HG02970 (cell line): Measurements from ENCODE around the gene COPS7B.
"Not testable (repeated sequence)": the region's sequence is repeated elsewhere in the genome, so short reads cannot be mapped to it uniquely, and the experiment has no call there.

Source experiments
- ATAC-seq: cut with Tn5 transposase; IDR thresholded peaks from one replicate; pipeline ENCODE4 v1.9.1; 2021; ENCODE audit warnings: mild to moderate bottlenecking, moderate library complexity, moderate number of reproducible peaks; ENCODE audit not compliant: unreplicated experiment, low FRiP score

COPS7B gene

DNA sequence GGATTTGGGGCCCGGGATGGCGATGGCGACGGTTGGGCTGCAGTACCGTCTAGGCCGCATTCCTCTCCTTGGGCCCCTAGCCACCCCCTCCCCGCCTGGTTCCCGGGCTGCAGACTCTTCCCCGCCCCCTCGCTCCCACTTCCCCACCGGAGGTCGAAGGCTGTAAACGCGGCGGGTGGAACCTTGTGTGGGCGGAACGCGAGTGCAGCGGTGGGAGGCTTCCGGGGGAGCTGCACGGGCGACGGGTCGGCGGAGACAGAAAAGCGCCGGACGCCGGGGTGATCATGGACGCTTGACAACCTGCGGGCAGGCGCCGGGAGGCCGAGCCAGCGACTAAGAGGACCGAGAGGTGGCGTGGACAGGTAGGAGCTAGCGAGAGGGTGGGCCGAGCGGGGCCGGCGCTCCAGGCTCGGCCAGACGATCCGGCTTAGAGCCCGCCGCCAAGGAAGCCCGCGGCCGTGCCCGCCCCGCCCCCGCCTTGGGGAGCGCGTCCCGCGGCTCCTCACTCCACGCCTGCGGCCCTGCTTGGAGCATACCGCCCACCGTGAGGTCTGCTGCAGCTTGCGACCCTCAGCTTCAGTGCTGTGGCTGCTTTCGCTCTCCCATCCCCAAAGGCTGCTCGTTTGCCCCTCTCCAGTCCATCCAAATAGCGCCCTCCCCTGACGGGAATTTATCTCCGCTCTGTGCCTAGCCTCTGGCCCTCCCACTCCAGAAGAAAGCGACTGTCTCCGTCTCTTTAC, at the start of gene COPS7B:
COPS7B (plus strand) TSS at position 269 of the 740 bp plus-strand sequence. CDS start 2,126 bp downstream, outside the sequence.
- peak; percentile 53 for ATAC-seq

DNA sequence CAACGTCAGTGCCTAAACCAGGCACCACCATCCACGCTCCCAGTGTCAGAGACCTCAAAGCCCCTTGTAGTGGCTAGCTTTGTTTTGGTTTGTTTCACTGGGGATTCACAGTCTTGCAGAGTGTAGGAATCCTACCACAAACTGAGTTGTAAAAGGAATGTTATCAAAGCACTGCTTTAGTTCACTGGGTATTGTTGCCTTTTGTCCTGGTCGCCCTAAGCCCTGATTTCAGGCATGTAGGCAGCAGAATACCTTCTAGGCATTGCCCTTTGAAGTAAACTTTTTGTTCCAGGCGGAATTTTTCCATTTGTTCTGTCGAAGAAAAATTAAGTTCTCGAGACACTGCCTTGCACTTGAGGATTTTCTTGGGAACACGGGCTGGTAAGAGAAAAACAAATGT, 48.5 kb upstream of the COPS7B start:
- no peak for ATAC-seq

DNA sequence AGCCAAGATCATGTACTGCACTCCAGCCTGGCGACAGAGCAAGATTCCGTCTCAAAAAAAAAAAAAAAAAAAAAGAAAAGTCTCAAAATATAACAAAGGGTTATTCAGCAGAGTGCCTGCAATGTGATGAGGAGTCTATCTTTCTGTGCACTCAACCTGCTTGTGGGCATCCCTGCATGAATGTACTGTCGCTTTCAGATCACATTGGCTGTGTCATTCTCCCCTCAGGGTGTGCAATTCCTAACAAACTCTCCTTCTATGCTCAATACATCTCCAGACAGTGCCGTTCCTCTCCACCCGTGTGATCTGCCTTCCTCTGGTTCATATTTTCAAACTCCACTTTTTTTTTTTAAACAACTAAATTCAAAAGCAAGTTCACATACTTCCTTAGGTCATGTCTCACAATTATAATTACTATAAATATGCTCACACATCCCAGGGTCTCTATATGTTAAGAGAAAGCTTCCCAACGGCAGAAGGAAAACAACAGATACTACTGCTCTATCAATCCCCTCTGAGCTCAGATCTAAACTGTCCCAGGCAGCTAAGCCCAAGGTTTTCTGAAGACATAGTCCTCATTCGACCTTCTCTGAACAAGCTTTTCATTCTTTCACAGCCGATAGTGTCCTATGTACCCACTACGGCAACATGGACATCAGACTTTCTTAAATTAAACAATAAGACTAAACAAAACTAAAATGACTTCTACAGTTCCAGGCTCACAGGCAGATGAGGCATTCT, 42.7 kb upstream of the COPS7B start:
- ATAC-seq = no peak

DNA sequence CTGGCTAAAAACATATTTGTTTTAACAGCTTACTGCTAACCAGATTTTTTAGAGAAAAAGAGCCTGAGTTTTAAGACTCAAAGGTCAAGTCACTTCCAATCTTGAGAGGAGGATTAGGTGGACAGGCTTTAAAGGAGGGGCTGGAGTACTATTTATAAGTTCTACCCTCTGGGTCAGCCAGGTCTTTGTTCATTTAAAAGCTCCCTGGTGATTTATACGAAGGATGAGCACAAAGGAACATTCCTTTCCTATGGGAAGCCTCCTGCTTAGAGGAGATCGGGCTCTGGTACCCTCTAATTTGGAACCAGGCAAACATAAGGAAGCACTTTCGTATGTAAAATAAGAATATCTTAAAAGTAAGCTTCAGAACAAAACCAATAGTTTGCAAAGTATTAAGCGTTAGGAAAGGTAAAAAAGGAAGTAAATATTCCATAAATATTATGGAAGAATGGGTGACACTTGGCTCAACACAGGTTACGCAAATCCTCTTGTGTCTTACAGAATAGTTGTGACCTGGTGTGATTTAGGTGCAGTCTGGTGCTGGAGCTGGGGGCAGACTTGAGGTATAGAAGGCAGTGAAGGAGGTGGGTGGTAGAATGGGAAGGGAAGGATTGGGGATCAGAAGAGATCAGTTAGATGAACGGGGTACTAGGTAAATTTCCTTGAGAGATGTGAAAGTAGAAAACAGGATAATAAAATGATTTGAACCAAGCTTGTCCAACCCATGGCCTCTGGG, 40.8 kb upstream of the COPS7B start:
- no peak for ATAC-seq

DNA sequence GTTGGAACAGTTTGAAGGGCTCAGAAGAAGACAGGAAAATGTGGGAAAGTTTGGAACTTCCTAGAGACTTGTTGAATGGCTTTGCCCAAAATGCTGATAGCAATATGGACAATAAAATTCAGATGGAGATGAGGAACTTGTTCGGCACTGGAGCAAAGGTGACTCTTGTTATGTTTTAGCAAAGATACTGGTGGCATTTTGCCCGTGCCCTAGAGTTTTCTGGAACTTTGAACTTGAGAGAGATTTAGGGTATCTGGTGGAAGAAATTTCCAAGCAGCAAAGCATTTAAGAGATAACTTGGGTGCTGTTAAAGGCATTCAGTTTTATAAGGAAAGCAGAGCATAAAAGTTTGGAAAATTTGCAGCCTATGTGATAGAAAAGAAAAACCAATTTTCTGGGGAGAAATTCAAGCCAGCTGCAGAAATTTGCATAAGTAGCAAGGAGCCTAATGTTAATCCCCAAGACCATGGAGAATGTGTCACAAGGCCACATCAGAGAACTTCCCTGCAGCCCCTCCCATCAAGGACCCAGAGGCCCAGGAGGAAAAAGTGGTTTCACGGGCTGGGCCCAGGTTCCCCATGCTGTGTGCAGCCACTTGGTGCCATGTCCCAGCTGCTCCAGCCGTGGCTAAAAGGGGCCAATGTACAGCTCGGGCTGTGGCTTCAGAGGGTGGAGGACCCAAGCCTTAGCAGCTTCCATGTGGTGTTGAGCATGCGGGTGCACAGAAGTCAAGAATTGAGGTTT, 37.9 kb upstream of the COPS7B start:
- not testable (repeated sequence) for ATAC-seq

DNA sequence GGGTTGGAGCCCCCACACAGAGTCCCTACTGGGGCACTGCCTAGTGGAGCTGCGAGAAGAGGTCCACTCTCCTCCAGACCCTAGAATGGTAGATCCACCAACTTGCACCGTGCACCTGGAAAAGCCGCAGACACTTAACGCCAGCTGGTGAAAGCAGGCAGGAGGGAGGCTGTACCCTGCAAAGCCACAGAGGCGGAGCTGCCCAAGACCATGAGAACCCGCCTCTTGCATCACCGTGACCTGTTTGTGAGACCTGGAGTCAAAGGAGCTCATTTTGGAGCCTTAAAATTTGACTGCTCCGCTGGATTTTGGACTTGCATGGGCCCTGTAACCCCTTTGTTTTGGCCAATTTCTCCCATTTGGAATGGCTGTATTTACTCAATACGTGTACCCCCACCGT, 37.2 kb upstream of the COPS7B start:
- ATAC-seq = not testable (repeated sequence)

DNA sequence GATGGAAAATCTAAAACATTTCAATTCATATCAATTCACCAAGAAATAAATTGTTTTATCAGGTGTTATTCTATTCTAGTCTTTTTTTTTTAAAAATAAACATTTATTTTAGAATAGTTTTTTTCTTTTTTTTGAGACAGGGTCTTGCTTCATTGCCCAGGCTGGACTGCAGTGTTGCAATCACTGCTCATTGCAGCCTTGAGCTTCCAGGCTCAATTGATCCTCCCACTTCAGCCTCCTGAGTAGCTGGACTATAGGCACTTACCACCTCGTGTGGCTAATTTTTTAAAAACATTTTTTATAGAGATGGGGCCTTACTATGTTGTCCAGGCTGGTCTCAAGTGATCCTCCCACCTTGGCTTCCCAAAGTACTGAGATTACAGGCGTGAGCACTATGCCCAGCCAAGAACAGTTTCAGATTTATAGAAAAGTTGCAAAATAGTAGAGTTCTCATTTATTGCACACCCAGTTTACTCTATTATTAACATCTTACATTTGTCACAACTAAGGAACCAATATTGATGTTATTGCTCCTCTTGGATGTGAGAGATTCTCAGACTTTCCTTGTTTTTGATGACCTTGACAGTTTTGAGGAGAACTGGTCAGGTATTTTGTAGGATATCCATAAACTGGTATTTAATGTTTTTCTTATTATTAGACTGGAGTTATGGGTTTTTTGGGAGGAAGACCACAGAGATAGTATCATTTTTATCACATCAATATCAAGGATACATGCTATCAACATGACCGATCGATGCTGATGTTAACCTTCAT, 35.0 kb upstream of the COPS7B start:
- no peak for ATAC-seq

DNA sequence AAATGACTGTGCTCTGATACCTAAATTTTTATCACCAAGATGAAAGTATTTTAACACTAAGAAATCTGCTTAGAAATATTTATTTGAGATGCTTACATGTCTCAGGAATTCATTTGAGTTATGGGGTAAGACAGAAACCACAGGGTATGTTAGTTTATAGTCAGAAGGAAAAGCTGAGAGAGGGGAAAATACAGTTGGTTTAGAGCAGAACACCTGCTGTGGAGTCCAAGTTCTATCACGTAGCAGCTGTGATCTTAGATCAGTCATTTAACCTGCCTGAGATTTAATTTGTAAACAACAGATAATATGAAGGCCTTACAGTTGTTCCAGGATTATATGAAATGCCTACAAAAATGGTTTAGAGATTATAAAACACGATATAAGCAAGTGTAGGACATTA, 34.2 kb upstream of the COPS7B start:
- no peak for ATAC-seq

DNA sequence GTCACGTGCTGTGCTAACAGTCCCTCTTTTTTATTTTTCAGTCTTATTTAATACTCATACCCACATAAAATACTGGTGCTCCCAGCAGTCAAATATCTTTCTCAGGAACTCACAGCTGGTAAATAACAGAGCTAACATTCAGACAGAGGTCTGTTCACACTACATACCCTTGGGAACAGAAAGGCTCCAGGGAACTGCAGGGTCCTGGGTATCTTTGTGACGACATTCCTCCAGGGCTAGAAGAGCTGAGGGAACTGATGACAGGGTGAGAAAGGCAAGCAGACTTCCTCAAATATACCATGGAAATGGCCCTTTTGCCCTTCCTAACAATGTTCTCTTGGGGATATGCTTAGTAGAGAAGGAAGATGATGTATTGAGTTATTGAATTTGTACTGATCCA, 24.5 kb upstream of the COPS7B start:
- no peak for ATAC-seq

DNA sequence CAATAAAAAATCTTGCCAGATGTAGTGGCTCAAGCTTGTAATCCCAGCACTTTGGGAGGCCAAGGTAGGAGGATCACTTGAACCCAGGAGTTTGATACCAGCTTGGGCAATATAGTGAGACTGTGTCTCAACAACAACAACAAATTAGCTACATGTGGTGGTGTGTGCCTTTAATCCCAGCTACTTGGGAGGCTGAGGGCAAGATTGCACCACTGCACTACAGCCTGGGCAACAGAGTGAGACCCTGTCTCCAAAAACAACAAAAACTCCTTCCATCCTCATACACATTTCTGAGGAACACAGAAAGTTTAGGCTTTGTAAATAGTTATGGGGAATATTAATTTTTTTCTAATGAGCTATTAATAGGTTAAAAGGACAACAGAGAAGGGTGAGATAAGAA, 22.1 kb upstream of the COPS7B start:
- no peak for ATAC-seq

DNA sequence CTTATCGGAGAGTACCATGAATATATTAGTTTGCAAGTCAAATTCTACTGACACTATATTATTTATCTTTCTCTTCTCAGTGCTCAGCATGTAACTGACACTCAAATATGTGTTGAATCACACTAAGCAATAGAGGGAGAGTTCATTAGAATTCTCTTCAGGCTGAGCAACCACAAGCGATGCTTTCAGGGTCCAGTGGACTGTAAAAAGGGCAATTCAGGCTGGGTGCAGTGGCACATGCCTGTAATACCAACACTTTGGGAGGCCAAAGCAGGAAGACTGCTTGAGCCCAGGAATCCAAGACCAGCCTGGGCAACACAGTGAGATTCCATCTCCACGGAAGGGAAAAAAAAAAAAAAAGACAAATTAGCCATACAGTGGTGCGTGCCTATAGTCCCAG, 21.5 kb upstream of the COPS7B start:
- ATAC-seq = no peak

DNA sequence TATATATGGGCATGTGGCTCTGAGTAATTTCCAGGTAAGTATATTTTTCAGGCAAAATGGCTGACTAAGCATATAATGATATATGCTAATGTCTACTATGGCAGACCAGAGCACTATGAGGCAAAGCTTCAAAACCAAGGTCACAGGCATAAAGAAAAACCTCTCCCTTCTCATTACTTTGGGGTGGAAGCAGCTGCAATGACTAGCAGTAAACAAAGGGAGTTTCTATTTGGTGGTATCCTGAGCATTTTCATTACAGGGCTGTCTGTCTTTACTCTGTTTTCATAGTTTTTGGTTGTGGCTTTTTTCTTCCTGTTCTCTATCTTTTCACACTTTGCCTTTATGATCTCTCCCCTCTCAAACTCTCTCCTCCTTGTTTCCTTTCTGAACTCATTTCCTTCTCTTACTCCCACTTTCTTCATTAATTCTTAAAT, 20.7 kb upstream of the COPS7B start:
- no peak for ATAC-seq

DNA sequence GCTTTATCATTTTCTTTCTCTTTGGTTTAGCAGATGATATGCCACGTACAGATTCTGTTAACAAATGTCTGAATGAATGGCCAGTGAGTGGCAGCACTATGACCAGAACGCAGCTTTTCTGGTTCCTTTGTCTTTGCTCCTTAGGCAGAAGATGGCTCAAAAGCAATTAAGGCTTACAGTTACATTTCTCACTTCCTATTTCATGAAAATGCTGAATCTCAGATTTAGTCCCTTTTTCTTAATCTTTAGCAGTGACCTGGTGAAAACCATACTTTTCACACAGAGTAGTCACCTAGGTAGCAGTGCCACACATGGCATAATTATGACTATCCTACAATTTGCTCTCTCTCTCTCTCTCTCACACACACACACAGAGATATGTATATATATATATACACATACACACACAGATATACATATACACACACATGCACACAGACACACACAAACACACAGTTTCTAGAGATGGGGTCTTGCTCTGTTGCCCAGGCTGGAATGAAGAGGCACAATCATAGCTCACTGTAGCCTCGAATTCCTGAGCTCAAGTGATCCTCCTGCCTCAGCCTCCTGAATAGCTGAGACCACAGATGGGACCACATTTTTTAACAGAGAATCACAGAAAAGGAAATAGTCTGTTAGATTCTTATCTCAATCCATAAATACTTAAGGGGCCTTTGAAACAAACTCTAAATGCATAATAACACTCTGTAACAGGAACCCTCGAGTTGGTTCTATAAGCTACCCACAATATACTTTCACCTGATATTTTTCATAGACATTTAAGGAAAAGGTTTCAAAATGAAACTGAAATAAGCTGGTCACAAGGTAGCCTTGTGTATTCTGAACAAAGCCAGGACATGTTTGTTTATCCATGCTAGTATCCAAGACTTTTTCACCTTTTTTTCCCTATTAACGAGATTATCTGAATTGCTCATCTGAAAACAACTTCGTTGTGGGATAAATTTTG, 16.8 kb upstream of the COPS7B start:
- no peak for ATAC-seq

DNA sequence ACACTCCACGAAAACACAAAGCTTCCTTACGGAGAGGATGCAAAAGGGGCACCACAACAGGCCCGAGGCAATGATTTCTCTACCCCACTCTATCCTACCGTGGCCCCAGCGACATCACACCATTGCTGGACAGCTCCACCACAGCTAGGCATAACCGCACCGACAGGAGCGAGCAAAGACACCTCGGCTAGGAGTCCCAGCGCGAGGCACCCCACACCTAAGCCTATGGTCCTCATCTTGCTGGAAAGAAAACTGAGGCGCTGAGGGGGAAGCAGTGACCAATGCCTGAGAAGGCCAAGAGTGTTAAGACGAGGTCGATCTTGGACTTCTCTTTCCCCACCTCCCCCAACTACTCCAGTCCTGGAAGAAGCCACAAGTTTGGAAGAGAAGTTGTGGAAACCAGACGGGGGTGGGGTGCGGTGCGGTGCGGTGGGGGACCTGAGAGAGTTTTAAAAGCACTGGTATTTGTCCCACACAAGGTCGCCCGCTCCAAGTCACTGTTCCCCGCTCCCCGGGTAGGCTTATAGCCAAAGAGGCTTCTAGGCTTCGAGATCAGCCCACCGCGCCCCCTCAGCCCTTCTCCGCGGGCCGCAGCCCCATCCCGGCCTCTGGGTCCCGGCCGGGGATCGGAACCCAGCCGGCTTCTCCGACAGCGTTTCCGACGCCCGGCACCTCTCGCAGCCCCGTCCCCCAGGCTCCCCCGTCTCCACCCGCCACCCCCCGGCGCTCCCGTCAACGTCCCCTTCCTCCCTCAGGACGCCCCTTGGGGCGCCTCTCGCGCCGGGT, 5.9 kb upstream of the COPS7B start:
- no peak for ATAC-seq

DNA sequence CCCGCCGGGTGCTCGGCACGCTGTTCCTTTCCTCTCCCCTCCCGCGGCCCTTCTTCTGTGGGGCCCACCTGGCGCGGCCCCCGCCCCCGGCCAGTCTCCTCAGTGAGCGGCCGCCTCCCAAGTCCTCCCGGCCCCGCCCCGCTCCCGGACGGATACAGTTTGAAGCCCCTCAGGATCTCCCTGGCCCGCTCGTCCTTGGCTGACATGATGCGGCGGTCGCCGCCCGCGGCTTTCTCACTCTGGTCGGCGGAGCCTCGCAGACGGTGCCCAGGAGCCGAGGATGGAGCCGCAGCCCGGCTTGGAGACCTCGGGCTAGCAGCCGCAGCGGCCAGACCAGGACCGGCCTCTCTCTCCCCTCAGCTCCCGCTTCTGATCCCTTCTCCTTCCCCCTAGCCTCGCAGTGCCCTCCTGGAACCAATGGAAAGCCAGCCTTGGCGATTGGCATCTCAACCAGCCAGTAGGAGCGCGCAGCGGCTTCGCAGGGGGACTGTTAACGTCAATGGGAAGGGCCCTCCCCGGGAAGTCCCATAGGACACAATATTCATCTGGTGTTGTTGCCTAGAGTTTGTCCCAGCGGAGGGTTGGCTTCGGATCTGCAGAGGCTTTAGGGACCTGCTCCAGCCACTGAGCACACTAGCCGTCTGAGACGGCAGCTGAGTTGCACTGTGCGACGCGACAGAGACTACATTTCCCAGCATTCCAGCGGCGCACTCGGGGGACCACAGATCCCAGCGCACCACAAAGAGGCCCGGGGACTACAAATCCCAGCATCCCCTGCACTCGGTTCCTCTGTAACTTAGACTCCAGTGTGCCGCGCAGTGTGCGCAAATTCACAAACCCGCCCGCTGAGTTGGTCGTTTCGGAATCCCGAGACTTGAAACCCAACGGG, 5.1 kb upstream of the COPS7B start, which contains the start of gene PDE6D:
PDE6D (minus strand) TSS at position 374 of the 889 bp plus-strand sequence; CDS start at position 206, 168 bp downstream.
- peak; percentile 84 for ATAC-seq

DNA sequence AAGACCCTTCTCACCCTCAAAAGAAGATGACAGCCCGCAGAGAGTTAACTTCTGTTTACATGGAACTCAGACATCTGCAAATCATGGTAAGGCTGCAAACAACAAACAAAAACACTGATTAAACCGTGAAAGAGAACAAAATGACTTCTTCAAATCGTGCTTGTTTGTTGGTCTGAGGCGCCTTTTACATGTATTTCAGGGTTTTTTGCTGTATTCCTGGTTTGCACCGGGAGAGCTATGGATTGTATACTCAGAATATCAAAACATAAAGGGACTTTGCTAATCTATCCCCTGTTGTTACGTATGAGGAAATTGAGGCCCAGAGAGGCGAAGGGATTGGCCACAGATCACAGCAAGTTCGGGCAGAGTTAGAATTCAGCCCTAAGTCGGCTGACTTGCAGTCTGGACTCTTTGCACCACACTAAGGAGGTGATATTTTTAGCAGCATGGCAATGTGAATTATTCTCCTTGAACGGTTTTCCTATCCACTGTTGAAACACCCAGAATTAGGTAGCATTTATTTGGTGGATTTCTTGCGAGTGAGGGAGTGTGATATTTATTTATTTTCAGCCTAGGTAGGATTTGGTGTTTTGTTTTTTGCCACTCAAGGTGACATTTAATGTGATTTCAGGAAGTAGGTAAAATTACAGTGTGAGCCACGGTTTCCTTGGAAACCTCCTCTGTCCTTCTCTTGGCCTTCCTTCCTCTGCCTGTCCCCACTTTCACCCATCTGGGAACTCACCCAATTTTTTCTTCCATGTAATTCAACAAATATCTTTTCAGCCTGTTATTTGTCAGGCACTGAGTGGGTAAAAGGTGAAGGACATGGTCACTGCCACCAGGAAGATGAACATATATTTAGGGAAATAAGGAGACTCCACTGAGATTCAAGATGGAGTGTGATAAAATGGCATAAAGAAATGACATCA, 4.2 kb upstream of the COPS7B start:
- no peak for ATAC-seq
